ENCODE data around the gene SULT6B1. TPM values are rescaled to one million over a fixed set of nuclear protein-coding genes. Genes with fewer than 3 reads are reported as not detected.

SULT6B1 gene
- total RNA-seq, 2 donors from 2014 or later, result not detected

DNA sequence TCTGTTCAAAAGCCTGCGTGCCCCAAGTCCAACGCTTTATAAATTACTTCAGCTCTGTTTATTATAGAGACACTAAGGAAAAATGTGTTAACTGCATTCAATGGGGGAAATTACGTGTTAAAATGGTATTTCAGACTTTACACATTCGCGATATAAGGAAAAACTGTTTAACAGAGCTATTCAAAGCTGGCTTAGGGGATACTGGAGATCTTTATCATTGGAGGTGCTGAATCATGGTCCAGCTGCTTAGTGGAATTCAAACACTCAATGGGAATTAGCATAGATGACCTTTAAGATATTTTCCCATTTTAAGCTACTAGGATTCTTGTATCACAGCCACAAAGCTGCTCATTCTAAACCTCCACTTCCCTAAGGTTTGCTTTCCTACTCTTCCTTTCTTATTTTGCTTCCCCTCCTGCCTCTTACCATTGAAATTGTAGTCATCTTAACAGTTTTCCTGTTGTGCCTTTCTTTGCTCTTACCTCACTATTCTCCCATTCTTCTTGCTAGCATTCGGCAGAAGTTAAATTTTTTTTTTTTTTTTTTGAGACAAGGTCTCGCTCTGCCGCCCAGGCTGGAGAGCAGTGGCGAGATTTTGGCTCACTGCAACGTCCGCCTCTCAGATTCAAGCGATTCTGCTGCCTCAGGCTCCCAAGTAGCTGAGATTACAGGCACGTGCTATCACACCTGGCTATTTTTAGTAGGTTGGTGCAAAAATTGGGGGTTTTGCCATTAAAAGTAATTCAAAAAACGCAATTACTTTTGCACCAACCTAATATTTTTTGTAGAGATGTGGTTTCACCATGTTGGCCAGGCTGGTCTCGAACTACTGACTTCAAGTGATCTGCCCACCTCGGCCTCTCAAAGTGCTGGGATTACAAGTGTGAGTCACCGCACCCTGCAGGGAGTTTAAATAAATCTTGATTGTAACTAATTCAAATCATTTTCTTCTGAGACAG is 6.5 kb downstream of the SULT6B1 start:
- Histone ChIP-seq H3K27ac (no peak overlapping the region), H3K4me3 (no peak overlapping the region), H3K36me3 (no peaks in the 10 kb centered on the region), H3K27me3 (replicated peaks; ENCODE audit: insufficient read depth) (no peaks in the 10 kb centered on the region), H3K4me1 (ENCODE audit: control insufficient read depth in 1 of 2, low read depth in 2 of 2) (no peaks in the 10 kb centered on the region), H3K9me3 (no peaks in the 10 kb centered on the region)
- ATAC-seq (ENCODE audit: insufficient number of reproducible peaks, low FRiP score, low read depth) (no peak), DNase-seq (ENCODE audit: low spot score) (no peak)
- TF ChIP-seq, protein P1, sequence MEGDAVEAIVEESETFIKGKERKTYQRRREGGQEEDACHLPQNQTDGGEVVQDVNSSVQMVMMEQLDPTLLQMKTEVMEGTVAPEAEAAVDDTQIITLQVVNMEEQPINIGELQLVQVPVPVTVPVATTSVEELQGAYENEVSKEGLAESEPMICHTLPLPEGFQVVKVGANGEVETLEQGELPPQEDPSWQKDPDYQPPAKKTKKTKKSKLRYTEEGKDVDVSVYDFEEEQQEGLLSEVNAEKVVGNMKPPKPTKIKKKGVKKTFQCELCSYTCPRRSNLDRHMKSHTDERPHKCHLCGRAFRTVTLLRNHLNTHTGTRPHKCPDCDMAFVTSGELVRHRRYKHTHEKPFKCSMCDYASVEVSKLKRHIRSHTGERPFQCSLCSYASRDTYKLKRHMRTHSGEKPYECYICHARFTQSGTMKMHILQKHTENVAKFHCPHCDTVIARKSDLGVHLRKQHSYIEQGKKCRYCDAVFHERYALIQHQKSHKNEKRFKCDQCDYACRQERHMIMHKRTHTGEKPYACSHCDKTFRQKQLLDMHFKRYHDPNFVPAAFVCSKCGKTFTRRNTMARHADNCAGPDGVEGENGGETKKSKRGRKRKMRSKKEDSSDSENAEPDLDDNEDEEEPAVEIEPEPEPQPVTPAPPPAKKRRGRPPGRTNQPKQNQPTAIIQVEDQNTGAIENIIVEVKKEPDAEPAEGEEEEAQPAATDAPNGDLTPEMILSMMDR (IDR thresholded peaks at IDR 0.05), result no peak

DNA sequence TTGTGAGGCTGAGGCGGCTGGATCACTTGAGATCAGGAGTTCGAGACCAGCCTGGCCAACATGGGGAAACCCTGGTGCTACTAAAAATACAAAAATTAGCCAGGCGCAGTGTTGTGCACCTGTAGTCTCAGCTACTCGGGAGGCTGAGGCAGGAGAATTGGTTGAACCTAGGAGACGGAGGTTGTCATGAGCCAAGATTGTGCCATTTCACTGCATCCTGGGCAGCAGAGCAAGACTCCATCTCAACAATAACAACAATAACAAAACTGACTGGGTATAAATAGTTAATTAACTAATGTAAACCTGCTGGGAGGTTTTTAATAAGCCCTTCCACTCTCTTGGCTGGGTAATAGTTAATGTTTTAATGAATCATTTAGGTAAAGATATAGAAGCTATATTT is 7.8 kb downstream of the SULT6B1 start:
- no peaks in the 10 kb centered on the region for H3K4me1 ChIP-seq (ENCODE audit: control insufficient read depth in 1 of 2, low read depth in 2 of 2)
- H3K27ac ChIP-seq, result no peak overlapping the region
- DNase-seq (ENCODE audit: low spot score) (no peak), ATAC-seq (ENCODE audit: insufficient number of reproducible peaks, low FRiP score, low read depth) (no peak)
- TF ChIP-seq, protein P1 (IDR thresholded peaks at IDR 0.05), result no peak
- no peaks in the 10 kb centered on the region for H3K36me3 ChIP-seq
- H3K27me3 ChIP-seq (replicated peaks; ENCODE audit: insufficient read depth), result no peaks in the 10 kb centered on the region
- H3K9me3 ChIP-seq, result no peaks in the 10 kb centered on the region
- no peak overlapping the region for H3K4me3 ChIP-seq

DNA sequence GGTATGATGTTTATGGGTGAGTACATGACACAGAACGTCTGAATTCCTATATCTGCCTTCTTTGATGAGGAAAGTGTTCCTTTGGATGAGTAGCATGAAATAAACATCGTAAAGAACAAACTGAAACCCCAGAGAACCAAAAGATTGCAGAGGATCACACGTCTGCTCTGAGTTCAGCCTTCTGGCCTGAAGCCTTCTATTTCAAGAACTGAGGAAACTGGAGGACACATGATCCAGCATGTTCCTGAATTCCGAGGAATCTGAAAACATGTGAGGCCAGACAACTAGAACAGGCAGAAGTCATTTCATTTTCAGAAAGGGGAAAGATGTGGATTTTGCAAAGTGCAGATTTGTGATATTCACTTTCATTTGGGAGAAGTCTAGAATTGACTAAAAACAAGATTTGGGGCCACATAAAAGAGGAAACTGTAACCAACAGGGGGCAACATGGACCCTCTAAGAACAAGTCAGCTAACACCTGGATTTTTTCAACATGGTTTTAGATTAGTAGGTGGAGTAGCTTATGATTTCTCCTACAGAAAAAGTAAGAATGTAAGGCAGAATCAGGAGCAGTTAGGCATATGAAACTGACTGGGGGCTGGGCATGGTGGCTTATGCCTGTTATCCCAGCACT is 8.3 kb downstream of the SULT6B1 start:
- Histone ChIP-seq H3K36me3 (no peaks in the 10 kb centered on the region), H3K27me3 (replicated peaks; ENCODE audit: insufficient read depth) (no peaks in the 10 kb centered on the region), H3K27ac (no peak overlapping the region), H3K4me3 (no peak overlapping the region), H3K4me1 (ENCODE audit: control insufficient read depth in 1 of 2, low read depth in 2 of 2) (no peaks in the 10 kb centered on the region), H3K9me3 (no peaks in the 10 kb centered on the region)
- TF ChIP-seq, protein P1 (IDR thresholded peaks at IDR 0.05), result no peak
- DNase-seq (ENCODE audit: low spot score), result no peak
- ATAC-seq (ENCODE audit: insufficient number of reproducible peaks, low FRiP score, low read depth), result no peak

DNA sequence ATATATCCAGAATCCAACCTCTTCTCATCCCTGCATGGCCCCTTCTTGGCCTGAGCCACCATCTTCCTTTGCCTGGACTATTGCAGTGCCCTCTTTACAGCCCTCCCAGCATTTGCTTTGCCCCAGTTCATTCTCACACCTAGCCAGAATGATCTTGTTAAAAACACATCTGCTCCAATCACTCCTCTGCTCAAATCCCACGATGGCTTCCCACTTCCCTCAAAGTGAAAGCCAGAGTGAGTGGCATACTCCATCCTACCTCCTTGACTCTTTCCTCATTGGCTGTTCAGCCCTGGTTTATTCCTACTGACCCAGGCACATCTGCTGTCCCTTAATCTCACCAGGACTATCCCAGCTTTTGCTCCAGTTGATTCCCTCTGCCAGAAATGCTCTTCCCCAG is 14.7 kb downstream of the SULT6B1 start:
- Histone ChIP-seq H3K36me3 (no peaks in the 10 kb centered on the region), H3K4me3 (no peak overlapping the region), H3K27me3 (replicated peaks; ENCODE audit: insufficient read depth) (no peaks in the 10 kb centered on the region), H3K27ac (no peak overlapping the region), H3K4me1 (ENCODE audit: control insufficient read depth in 1 of 2, low read depth in 2 of 2) (no peaks in the 10 kb centered on the region), H3K9me3 (no peaks in the 10 kb centered on the region)
- TF ChIP-seq, protein P1 (IDR thresholded peaks at IDR 0.05), result no peak
- DNase-seq (ENCODE audit: low spot score) (no peak), ATAC-seq (ENCODE audit: insufficient number of reproducible peaks, low FRiP score, low read depth) (no peak)

DNA sequence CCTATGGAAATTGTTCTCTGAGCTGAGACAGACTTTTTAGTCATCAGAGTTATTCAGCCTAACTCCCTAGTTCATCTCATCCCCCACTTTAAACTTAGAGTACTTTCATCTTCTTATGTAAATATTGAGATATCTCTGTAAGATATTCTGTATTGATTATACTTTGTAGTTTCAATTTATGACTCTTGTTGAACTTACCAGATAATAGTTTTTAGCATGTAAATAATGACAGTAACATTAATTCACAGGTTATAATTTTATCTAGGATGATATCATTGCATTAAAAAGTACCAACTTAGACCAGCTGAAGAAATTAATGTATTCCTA is 16.9 kb downstream of the SULT6B1 start:
- TF ChIP-seq, protein P1 (IDR thresholded peaks at IDR 0.05), result no peak
- H3K4me1 ChIP-seq (ENCODE audit: control insufficient read depth in 1 of 2, low read depth in 2 of 2), result no peaks in the 10 kb centered on the region
- DNase-seq (ENCODE audit: low spot score), result no peak
- no peaks in the 10 kb centered on the region for H3K9me3 ChIP-seq
- no peak overlapping the region for H3K27ac ChIP-seq
- H3K27me3 ChIP-seq (replicated peaks; ENCODE audit: insufficient read depth), result no peaks in the 10 kb centered on the region
- no peak for ATAC-seq (ENCODE audit: insufficient number of reproducible peaks, low FRiP score, low read depth)
- no peak overlapping the region for H3K4me3 ChIP-seq
- H3K36me3 ChIP-seq, result no peaks in the 10 kb centered on the region
